Liver (tissue), 9 donors: Measurements from ENCODE around the gene TMEM139. TPM values are rescaled to one million over a fixed set of nuclear protein-coding genes. Genes with fewer than 3 reads are reported as not detected.
"Not testable (repeated sequence)": the region's sequence is repeated elsewhere in the genome, so short reads cannot be mapped to it uniquely, and the experiment has no call there.

Experiments used
- DNase-seq: peaks from one replicate; pipeline ENCODE4 v3.0.0-alpha.2; 2017; ENCODE audit warnings: low spot score
- H3K27ac ChIP-seq, 2 donors: one replicate each; pipeline ENCODE4 v1.7.0; 2013; ENCODE audit warnings: inconsistent platforms in 2 of 2, low read length in 2 of 2, control low read depth in 1 of 2, low read depth in 1 of 2, mild to moderate bottlenecking in 1 of 2
- H3K27me3 ChIP-seq, 4 donors: one replicate each; pipeline versions ENCODE4 v1.6.1 to v1.7.0; 2013; ENCODE audit warnings: low read length in 3 of 4, inconsistent platforms in 1 of 4, mild to moderate bottlenecking in 1 of 4, moderate library complexity in 1 of 4; ENCODE audit not compliant: control insufficient read depth in 4 of 4, insufficient read depth in 4 of 4
- H3K36me3 ChIP-seq, 4 donors: one replicate each; pipeline versions ENCODE4 v1.6.1 to v1.7.0; 2013; ENCODE audit warnings: low read length in 3 of 4, mild to moderate bottlenecking in 3 of 4, low read depth in 1 of 4, moderate library complexity in 1 of 4; ENCODE audit not compliant: control insufficient read depth in 4 of 4, insufficient read depth in 3 of 4
- H3K4me1 ChIP-seq, 4 donors: one replicate each; pipeline versions ENCODE4 v1.6.1 to v1.7.0; 2013; ENCODE audit warnings: low read length in 3 of 4, mild to moderate bottlenecking in 3 of 4, moderate library complexity in 1 of 4; ENCODE audit not compliant: control insufficient read depth in 4 of 4, insufficient read depth in 4 of 4
- H3K4me3 ChIP-seq, 3 donors: one replicate each; pipeline versions ENCODE4 v1.6.1 to v1.7.0; 2013; ENCODE audit warnings: low read length in 3 of 3, control low read depth in 1 of 3, low read depth in 1 of 3, mild to moderate bottlenecking in 1 of 3
- H3K9ac ChIP-seq, 2 donors: one replicate each; pipeline ENCODE4 v1.7.0; 2013; ENCODE audit warnings: low read length in 2 of 2, mild to moderate bottlenecking in 2 of 2, moderate library complexity in 2 of 2, control low read depth in 1 of 2, low read depth in 1 of 2
- H3K9me3 ChIP-seq, 4 donors: one replicate each; pipeline versions ENCODE4 v1.6.1 to v1.7.0; 2013; ENCODE audit warnings: low read length in 3 of 4; ENCODE audit not compliant: control insufficient read depth in 4 of 4
- ATF3 ChIP-seq: IDR thresholded peaks from 2 replicates; pipeline ENCODE4 v1.6.1; 2016; ENCODE audit warnings: antibody characterized with exemption
- CTCF ChIP-seq: fragments of 150-350 bp; IDR thresholded peaks from 2 replicates; pipeline ENCODE4 v1.5.1; 2017; ENCODE audit warnings: improper control_type of control experiment, low read depth, low read length; ENCODE audit not compliant: missing input control
- FOXA1 ChIP-seq: IDR thresholded peaks from 2 replicates; pipeline ENCODE4 v1.6.1; 2016; ENCODE audit warnings: antibody characterized with exemption
- FOXA2 ChIP-seq: IDR thresholded peaks from 2 replicates; pipeline ENCODE4 v1.6.1; 2016; ENCODE audit warnings: antibody characterized with exemption
- HNF4A ChIP-seq, 2 donors: conservative IDR thresholded peaks; 2 replicates each; pipeline ENCODE4 v1.6.1; 2016; ENCODE audit warnings: antibody characterized with exemption in 2 of 2, mild to moderate bottlenecking in 2 of 2
- HNF4G ChIP-seq: IDR thresholded peaks from 2 replicates; pipeline ENCODE4 v1.6.1; 2016; ENCODE audit warnings: antibody characterized with exemption
- JUND ChIP-seq, 2 donors: IDR thresholded peaks; 2 replicates each; pipeline ENCODE4 v1.6.1; 2016; ENCODE audit warnings: antibody characterized with exemption in 2 of 2
- NR2F2 ChIP-seq: IDR thresholded peaks from 2 replicates; pipeline ENCODE4 v1.6.1; 2016; ENCODE audit warnings: antibody characterized with exemption
- REST ChIP-seq: IDR thresholded peaks from 2 replicates; pipeline ENCODE4 v1.6.1; 2016; ENCODE audit warnings: antibody characterized with exemption, mild to moderate bottlenecking
- RXRA ChIP-seq, 2 donors: IDR thresholded peaks; 2 replicates each; pipeline ENCODE4 v1.6.1; 2017 to 2018; ENCODE audit warnings: antibody characterized with exemption in 2 of 2, mild to moderate bottlenecking in 1 of 2
- SP1 ChIP-seq: IDR thresholded peaks from 2 replicates; pipeline ENCODE4 v1.6.1; 2018; ENCODE audit warnings: antibody characterized with exemption, mild to moderate bottlenecking
- TAF1 ChIP-seq: conservative IDR thresholded peaks from 2 replicates; pipeline ENCODE4 v1.6.1; 2016; ENCODE audit warnings: antibody characterized with exemption, mild to moderate bottlenecking
- YY1 ChIP-seq: IDR thresholded peaks from 2 replicates; pipeline ENCODE4 v1.6.1; 2016; ENCODE audit warnings: antibody characterized with exemption, mild to moderate bottlenecking
- ZBTB33 ChIP-seq: IDR thresholded peaks from 2 replicates; pipeline ENCODE4 v1.6.1; 2016; ENCODE audit warnings: antibody characterized with exemption
- WGBS: extraction: QIAGEN DNeasy Blood & Tissue Kit; methylation state at CpG from one replicate; pipeline ENCODE4 v1.1.7; 2013; 5-methylcytosine and 5-hydroxymethylcytosine counted together
- polyA plus RNA-seq, 2 donors: library from polyadenylated mRNA; stranded (reverse) in 1 of 2; unstranded in 1 of 2; fragments of 200-250 nt in 1 of 2; fragments of >200 nt in 1 of 2; fragmentation: Nextera tagmentation in 1 of 2; extraction: Ambion mirVana in 1 of 2; gene quantifications; one replicate each; pipeline versions ENCODE4 v1.2.1 to v1.2.3, GENCODE V29; 2013 to 2015
- total RNA-seq, 2 donors: library from RNA; depleted of rRNA; stranded (reverse); fragments of >200 nt; gene quantifications; one replicate each; pipeline ENCODE4 v1.2.3, GENCODE V29; 2014
- donor health status: healthy.
- donor health status: healthy.
- donor health status: healthy.
- donor health status: healthy.
- donor health status: healthy.

TMEM139 gene
- total and polyA plus RNA-seq, 4 donors: 3.0 to 8.6 (median 5.5) TPM

- Histone ChIP-seq H3K36me3 (peaks cover 8 to 22% (median 15%) of the 10 kb centered on the region in 4 donors), H3K4me3 (peak overlapping the region in 1 of 3 donors; percentile 90), H3K9ac (no peak overlapping the region), H3K9me3 (no peaks in the 10 kb centered on the region), H3K27ac (no peak overlapping the region), H3K4me1 (peaks cover 6 to 37% (median 23%) of the 10 kb centered on the region in 4 donors), H3K27me3 (no peaks in the 10 kb centered on the region)
- 58% methylated on average over 6 of the region's 6 CpGs for WGBS
- DNase-seq: no peak
- TF ChIP-seq HNF4G: no peak
- TF ChIP-seq RXRA (IDR thresholded peaks at IDR 0.05): no peak
- no peak for TF ChIP-seq ZBTB33
- TF ChIP-seq CTCF: no peak
- TF ChIP-seq YY1: no peak
- TF ChIP-seq FOXA2: no peak
- no peak for TF ChIP-seq HNF4A (conservative IDR thresholded peaks at IDR 0.05)
- no peak for TF ChIP-seq REST
- no peak for TF ChIP-seq NR2F2
- TF ChIP-seq FOXA1: no peak
- no peak for TF ChIP-seq TAF1
Observed at GRCh38 chr7:143289421-143289820, 4.7 kb downstream of the TMEM139 start.

GRCh38 chr7:143289888-143290287, 5.1 kb downstream of the TMEM139 start:
- H3K9me3 ChIP-seq, DNase-seq, H3K4me3 ChIP-seq, H3K9ac ChIP-seq, H3K27me3 ChIP-seq, H3K27ac ChIP-seq: not testable (repeated sequence)
- H3K4me1 ChIP-seq: peaks cover 6 to 35% (median 21%) of the 10 kb centered on the region in 4 donors
- WGBS: 79% methylated on average over 4 of the region's 4 CpGs
- peaks cover 11 to 26% (median 20%) of the 10 kb centered on the region in 4 donors for H3K36me3 ChIP-seq

- 80% methylated on average over 4 of the region's 4 CpGs for WGBS
- no peak for DNase-seq
- TF ChIP-seq HNF4G: no peak
- no peak for TF ChIP-seq RXRA (IDR thresholded peaks at IDR 0.05)
- no peak for TF ChIP-seq ZBTB33
- TF ChIP-seq NR2F2: no peak
- TF ChIP-seq TAF1: no peak
- no peak for TF ChIP-seq ATF3
- TF ChIP-seq JUND (IDR thresholded peaks at IDR 0.05): no peak
- TF ChIP-seq REST: no peak
- TF ChIP-seq YY1: no peak
- TF ChIP-seq SP1: no peak
Observed at GRCh38 chr7:143290293-143290692, 5.5 kb downstream of the TMEM139 start.

More at GRCh38 chr7:143290293-143290692, 5.5 kb downstream of the TMEM139 start:
- H3K9ac ChIP-seq: no peak overlapping the region
- H3K9me3 ChIP-seq: no peaks in the 10 kb centered on the region
- H3K27me3 ChIP-seq: no peaks in the 10 kb centered on the region
- no peak overlapping the region for H3K4me3 ChIP-seq
- H3K4me1 ChIP-seq: peaks cover 6 to 33% (median 19%) of the 10 kb centered on the region in 4 donors
- no peak overlapping the region for H3K27ac ChIP-seq
- H3K36me3 ChIP-seq: peaks cover 11 to 30% (median 23%) of the 10 kb centered on the region in 4 donors
